T-helper 9 cell (primary cell): ENCODE results near the gene NEK5.

Source experiments
- DNase-seq: peaks from one replicate; pipeline ENCODE4 v3.0.0-alpha.2; 2020

The NEK5 gene

DNA sequence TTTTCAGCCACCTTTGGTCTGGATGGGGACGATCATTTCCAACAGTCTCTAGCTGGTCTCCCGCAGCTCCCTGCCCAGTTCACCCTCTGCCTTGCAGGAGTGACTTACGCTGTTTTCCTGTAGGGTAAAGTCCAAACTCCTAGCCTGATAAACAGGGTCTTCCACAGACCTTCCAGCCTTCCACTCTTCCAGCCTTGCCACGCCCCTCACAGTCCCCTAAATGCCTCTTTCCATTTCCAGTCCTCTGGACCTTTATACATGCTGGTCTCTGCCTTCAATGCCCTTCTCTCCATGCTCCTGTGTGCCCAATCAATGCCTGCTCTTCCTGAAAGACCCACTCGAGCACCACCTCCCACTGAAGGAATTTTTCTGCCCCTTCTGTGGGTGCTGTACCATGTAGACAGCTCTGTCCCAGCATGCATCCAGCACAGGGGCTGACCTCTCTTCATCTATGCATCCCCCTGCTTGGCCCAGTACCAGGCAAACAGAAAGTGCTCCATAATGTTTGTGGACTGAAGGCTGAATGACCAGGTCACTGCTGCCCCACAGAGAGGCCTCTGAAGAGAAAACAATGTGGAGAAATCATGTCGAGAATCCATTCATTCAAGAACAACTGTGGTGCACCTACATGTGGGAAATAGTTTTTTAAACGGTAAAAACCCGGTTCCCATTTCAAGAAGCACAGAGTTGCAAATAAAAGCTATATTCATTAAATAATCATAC, 122.2 kb downstream of the NEK5 start:
- DNase-seq, result no peak

DNA sequence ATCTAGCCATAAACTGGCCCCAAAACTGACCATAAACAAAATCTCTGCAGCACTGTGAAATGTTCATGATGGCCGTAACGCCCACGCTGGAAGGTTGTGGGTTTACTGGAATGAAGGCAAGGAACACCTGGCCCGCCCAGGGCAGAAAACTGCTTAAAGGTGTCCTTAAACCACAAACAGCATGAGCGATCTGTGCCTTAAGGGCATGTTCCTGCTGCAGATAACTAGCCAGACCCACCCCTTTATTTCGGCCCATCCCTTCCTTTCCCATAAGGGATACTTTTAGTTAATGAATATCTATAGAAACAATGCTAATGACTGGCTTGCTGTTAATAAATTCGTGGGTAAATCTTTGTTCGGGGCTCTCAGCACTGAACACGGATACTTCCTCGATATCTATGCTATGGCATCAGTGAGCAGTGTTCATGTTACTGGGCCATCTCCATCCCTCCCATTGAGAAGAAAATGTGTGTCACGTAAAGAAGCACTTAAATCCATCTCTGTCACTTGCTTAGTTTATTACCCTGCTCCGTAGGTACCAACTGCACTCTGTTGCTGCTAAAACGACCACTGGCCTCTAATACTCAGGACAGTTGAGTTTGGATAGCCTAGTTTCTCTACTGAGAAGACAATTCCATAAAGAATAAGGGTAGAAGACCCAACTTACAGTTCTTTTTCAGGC, 122.9 kb downstream of the NEK5 start:
- DNase-seq, result no peak

DNA sequence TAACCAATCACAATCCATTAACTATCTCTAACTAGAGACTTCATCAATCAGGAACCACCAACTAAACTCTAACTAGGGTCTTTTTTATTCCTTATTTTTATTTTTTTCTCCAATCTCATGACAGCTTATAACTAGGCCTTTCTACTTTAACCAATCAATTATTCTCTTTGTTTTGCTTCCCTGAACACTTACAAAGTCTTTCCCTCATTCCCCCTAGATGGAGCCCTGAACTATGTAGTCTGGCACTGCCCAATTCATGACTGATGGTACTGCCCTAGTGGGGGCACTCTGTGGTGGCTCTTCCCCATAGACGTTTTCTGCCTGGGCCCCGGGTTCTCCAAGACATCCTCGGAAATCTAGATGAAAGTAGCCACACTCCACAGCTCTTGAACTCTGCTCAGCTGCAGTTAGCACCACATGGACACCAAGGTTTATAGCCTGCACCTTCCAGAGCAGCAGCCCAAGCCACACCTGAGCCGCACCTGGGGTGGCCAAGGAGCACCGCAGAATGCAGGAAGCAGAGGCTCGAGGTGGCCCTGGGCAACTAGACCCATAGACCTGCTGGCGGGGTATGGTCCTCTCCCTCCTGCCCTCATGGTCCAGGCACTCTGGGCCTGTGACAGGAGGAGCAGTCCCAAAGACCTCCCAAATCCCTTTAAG, 124.2 kb downstream of the NEK5 start:
- DNase-seq, result no peak

DNA sequence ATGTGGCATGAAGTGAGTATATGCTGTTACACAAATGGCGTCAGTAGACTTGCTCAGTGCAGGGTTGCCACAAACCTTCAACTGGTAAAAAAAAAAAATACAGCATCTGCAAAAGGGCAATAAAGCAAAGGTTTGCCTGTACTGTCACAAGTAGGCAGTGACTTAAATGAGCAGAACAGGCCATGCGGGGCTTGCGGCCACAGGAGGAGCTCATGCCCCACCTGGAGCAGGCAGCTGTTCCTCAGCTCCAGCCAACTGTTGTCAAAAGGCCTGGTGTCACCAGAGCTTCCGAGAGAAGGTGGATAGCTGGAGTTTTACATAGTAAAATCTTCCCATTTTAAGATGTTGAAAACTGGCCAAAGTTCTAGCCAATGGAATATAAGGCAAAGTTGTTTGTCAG, 125.3 kb downstream of the NEK5 start:
- no peak for DNase-seq

DNA sequence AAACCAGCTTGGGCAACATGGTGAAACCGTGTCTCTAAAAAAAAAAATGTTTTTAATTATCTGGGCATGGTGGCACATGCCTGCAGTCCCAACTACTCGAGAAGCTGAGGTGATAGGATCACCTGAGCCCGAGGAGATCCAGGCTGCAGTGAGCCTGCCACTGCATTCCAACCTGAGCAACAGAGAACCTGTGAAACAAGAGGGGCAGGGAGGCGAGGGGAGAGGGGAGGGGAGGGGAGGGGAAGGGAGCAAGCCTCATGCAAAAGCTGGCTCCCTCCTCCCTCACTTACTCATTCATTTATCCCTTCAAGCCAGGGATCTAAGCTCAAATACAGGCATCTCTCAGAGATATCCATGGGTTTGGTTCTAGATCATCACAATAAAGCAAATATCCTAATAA, 126.5 kb downstream of the NEK5 start:
- DNase-seq, result no peak

DNA sequence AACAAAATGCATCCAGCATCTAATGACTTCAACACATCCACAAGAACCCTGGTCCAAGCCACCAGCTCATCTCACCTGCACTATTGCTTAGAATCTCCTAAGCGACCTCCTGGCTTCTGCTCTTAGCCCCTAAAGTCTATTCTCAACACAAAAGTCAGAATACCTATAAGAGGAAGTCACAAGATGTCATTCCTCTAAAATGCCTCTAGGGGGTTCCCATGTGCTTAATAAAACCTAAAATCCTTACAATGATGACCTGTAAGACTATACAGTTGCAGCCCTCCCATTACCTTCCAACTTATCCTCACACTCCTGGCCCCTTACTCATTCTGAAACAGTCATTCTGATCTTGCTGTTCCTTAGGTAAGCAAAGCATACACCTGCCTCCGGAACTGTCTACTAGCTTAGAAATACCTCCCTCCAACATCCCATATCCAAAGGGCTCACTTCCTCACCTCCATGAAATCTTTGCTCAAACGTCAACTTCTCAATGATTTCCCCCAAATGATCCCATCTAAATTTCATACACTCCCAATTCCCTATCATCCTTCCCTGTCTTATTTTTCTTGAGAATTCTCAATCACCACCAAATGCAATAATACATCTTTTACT, 127.6 kb downstream of the NEK5 start:
- no peak for DNase-seq

DNA sequence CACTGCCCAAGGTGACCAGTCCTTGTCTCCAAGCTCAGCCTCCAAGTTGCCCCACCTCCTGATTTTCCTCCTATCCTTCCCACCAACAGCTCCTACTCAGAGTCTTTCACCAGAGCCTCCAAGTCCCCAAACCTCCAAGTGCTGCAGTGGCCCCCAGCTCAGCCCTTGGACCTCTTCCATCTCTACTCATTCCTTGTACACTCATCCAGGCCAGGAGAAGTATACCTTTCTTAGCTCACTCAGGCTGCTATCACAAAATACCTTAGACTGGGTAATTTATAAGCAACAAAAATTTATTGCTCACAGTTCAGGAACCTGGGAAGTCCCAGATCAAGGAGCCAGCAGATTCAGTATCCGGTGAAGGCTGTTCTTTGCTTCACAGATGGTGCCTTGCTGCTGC, 129.0 kb downstream of the NEK5 start:
- no peak for DNase-seq

DNA sequence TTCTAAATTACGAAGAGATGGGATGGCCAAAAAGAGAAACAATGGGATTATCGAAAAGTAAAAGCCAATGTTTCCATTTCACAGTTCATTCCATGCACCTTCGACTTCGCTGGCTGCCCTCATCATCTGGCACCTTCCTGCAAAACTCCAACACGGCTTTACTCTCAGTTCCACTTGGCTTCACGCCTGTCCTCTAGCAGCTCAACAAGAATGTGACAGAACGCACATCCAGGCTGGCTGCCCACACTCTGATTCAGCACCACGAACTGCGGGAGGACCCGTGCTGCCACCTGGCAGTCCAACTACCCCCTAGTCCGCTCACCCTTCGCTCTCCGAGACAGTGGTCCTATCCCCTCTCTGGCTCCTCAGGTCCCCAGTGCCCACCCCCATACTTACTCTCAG, 129.4 kb downstream of the NEK5 start:
- DNase-seq, result no peak

DNA sequence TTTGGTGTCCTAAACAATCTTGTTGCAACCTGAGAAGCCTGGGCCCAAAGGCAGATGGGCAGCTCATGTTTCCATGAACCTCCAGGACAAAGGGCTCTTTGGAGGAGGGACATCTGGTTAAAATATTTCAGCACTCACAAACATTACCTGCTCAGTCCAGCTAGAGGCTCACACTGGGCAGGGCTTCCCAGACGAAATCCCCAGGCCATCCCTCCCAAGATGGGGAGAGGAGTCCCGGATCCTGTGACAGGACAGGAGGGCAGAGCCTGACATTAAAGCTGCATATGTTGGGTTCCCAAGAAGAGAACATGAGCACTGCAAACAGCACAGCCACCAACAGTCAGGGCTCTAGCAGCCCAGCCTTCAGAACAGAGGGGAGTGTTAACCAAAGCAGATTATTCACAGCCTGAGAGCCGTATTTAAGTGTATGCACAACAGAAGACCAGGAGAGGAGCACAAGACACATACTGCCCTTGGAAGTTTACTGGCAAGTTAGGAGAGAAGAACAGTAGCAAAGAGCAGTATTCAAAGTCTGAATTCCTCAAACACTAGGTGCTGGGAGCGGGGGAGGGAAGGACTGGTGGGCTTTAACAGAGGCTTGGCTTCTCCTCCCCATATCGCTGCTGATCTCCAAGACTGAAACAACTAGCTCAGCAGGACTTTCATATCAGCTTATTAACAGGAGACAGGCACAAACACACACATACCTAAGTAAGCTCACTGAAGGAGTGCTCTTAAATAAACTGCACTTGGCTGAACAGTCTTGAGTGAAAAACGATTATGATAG, 130.0 kb downstream of the NEK5 start:
- DNase-seq, result no peak

DNA sequence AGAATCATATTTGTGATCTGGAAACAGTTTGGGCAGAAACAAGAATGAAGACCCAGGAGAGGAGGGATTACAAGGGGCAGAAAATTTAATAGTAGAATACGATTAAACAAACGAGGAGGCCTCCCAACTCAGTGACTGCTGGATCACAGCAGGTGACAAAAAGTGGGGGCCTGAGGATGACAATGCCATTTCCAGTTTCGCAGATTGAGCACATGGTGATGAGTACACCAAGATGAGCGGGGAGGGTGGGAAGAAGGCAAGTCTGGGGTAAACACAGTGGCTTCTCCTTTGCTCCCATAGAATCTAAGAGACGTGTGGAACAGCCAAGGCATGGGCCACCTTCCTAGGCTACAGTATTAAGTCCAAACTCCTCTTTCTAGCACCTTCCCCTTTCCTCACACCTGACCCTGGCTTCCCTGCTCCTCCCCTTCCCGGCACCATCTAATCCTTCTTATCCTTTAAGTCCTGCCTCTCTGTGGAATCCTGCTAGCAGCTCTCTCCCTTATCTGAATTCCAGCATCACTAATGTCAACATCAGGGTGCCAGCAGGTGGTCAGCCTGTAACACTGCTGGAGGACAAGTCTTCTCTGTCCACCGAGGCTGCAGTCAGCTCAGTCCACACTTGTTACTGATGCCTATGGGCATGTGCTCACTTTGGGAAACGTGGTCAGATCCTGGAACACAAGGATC, 131.1 kb downstream of the NEK5 start:
- no peak for DNase-seq

DNA sequence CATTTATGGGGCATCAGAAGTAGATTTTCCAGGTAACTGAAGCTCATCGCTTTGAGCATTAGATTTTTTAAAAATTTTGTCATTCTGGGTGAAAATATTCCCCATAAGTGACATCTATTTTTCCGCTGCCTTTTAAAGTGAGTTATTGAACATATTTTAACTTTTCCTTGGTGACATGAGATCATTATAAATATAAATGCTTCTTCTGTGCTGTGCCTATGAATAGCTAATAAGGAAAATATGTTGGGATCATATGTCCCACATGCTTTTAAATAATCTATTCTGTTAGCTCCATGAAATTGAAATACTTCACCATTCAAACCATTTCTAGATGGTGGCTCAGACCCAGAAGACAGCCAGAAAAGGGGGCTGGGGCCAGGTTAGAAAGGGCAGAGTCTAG, 131.7 kb downstream of the NEK5 start:
- DNase-seq, result no peak

DNA sequence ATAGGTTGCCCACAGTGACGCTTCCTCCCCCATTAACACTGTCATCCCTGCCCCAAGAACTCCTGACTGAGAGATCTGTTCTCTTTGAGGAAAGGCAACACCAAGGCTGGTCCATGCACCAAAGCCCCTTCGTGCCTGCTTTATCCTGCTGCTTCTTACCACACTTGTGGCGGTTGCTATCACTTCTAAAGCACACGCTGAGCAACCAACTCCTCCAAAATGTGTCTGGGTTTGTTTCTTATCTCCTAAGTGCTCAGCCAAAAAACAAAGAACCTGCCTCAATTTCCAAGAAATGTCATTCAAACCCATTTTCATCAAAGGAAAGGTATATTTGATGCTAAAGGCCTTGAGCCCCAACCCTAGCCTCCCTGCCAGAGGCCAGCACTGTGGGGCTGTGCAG, 132.2 kb downstream of the NEK5 start:
- no peak for DNase-seq

DNA sequence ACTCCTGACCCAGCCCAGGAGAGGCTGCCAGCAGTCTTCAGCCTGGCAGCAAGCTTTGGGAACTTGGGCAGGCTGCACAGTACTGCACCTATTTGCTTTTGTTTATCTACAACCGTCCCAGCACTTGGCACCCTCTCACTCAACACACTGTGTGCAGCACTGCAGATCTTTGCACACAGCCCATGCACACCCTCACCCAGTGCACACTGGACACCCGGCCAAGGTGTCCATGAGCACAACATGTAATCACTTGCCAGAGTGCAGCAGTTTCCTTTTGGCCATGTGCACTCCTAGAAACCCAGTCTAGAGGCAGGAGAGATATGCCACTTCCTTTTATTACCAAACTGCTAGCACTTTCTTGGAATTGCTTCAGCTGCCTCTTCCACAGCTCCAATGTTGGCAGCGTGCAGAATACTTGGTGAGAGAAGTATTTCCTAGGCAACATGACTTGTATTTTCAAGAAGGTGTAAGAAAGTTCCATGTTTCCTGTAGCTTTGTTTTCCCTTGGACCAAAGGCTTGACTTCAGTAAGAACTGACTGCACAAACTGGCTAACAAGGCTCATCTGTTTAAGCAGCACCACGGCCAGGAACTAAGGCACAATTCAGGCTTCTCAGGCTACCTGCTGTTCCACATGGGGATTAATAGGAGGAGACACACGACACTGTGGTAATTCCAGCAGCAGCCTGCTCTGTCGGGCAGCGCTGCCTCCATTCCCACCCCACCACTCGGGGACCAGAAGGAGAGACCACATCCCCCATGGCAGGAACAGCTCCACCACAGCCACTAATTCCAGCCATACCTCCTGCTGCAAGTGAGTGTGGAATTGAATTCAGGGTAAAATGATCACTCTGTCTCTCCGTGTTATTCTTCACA, 133.0 kb downstream of the NEK5 start:
- no peak for DNase-seq

DNA sequence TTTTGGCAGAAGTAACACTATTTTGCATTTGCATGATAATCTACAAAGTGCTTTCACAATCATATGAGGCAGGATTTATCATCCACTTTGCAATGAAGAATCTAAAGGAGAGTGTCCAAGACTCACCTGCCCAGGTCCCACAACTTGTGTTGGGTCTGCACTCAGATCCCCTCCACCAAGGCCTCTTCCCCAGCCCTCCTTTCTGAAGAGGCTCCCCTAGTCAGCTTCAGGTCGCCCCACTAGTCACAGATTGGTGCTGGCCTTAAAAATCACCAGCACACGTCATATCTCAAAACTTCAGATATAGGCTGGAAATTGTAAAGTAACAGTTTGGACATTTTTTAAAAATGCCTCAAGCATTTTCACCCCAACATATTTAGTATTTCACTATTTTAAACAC, 135.2 kb downstream of the NEK5 start:
- no peak for DNase-seq

DNA sequence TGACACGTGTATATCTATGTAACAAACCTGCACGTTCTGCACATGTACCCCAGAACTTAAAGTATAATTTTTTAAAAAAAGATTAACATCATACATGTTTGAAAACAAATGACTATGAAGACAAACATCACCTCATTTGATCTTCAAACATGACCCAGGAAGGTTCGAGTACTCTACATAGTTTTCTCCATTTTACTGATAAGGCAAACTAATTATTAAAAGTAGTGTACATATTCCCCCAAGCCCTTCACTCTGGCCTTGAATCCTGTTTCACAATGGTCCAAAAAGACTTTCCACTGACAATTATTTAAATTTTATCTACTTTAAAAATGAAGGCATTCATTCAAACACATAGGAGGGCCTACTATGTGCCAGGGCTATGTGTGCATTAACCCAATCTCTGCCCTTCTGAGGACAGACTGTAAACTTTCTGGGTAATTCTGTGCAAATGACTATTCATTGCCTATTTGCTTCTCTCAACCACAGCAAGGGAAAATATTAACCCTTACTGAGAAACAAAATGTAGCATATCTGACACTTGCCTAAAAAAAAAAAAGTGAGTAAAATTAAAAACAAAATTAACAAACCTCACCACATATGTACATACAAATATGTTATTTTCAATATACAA, 139.8 kb downstream of the NEK5 start:
- no peak for DNase-seq
